PFSK-1 (cell line): ENCODE data around the gene CCDC158.

ENCODE experiments used
- FOXP2 ChIP-seq: optimal IDR thresholded peaks from 2 replicates; pipeline ENCODE3; 2011; ENCODE audit warnings: borderline replicate concordance, control low read depth, inconsistent platforms; ENCODE audit not compliant: insufficient read depth; ENCODE audit errors: extremely low read length, extremely low read depth
- POLR2AphosphoS5 ChIP-seq: IDR thresholded peaks from 2 replicates; pipeline ENCODE4 v1.6.1; 2012; ENCODE audit warnings: low read depth, mild to moderate bottlenecking, control low read depth, low read length, moderate library complexity
- REST ChIP-seq, 2 experiments: IDR thresholded peaks; 2 replicates each; pipeline versions ENCODE4 v1.6.1 to v1.8.0; 2011 to 2012; ENCODE audit warnings: low read depth in 2 of 2, low read length in 2 of 2, control low read depth in 1 of 2, inconsistent platforms in 1 of 2, mild to moderate bottlenecking in 1 of 2, moderate library complexity in 1 of 2; ENCODE audit not compliant: insufficient read depth in 1 of 2
- SIN3A ChIP-seq: IDR thresholded peaks from 2 replicates; pipeline ENCODE4 v1.6.1; 2012; ENCODE audit warnings: mild to moderate bottlenecking, low read length, moderate library complexity, borderline replicate concordance; ENCODE audit not compliant: insufficient read depth
- TAF1 ChIP-seq: IDR thresholded peaks from 2 replicates; pipeline ENCODE4 v1.6.1; 2012; ENCODE audit warnings: low read length, control low read depth, borderline replicate concordance; ENCODE audit not compliant: insufficient read depth

Gene CCDC158

DNA sequence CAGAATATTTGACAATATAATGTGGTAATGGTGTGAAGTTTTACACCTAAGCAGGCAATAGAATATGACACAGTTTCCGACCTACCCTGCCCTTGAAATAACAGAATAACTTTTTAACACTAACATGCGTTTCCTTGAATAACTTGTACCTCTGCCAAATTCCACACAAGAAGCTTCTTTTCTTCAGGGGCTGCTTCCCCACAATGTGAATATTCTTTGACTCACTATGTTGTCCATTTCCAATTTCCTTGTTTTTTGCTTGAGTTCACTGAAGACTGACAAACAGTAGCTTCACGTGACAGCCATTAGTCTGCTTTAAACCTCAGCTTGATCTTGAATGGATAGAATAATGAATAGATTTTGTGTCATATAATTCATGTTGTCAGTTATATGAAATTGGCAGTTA lies 28.4 kb upstream of the CCDC158 start:
- TF ChIP-seq POLR2AphosphoS5 (no peak), FOXP2 (no peak), REST (IDR thresholded peaks at IDR 0.05; ENCODE audit: insufficient read depth in 1 of 2, low read depth in 2 of 2, low read length in 2 of 2) (no peak), SIN3A (no peak), TAF1 (no peak)

GRCh38 chr4:76448211-76448610 lies 27.3 kb upstream of the CCDC158 start:
- TF ChIP-seq SIN3A (no peak), REST (IDR thresholded peaks at IDR 0.05; ENCODE audit: insufficient read depth in 1 of 2, low read depth in 2 of 2, low read length in 2 of 2) (no peak), FOXP2 (no peak), TAF1 (no peak), POLR2AphosphoS5 (no peak)

DNA sequence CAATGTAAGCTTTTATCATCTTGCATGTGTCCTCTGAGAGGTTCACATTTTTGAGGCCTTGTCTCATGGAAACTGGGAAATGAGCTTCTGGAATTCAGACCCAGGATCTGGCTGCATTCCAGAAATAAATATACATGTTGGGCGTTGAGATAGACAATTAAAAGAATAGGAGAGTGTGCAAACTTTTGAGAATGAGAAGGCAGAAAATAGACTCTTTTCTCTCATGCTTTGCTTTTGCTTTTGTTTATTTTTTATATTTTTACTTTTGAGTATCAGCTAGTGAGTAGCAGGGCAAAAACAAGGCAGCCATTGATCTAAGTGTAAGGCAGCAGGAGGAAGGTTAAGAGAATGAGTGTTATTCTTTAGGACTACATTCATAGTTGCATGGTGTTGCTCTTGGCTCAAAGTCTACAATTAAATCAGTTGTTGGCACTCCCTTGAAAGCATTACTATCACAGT lies 26.5 kb upstream of the CCDC158 start:
- TF ChIP-seq REST (IDR thresholded peaks at IDR 0.05; ENCODE audit: insufficient read depth in 1 of 2, low read depth in 2 of 2, low read length in 2 of 2) (no peak), POLR2AphosphoS5 (no peak), TAF1 (no peak), FOXP2 (no peak), SIN3A (no peak; the same call in 1 of the 2 replicates)

DNA sequence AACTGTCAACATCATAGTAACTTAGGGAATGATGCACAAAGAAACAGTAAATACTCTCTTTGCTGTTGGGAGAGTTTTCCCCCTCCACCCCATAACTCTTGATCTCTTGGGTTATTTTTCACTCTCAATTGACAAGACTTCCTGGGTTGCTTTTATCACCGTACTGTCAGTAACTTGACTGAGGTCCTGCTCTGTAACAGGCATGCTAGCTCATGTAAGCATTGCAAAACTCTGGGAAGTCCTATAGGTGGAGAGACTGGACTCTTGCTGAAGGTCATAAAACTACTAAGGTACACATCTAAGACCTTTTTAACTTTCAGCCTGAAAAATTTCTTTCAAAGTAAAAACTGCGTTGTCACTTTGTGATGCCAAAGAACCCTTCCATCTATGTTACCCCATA lies 25.0 kb upstream of the CCDC158 start:
- TF ChIP-seq REST (IDR thresholded peaks at IDR 0.05; ENCODE audit: insufficient read depth in 1 of 2, low read depth in 2 of 2, low read length in 2 of 2) (no peak), FOXP2 (no peak), TAF1 (no peak), SIN3A (no peak), POLR2AphosphoS5 (no peak)

DNA sequence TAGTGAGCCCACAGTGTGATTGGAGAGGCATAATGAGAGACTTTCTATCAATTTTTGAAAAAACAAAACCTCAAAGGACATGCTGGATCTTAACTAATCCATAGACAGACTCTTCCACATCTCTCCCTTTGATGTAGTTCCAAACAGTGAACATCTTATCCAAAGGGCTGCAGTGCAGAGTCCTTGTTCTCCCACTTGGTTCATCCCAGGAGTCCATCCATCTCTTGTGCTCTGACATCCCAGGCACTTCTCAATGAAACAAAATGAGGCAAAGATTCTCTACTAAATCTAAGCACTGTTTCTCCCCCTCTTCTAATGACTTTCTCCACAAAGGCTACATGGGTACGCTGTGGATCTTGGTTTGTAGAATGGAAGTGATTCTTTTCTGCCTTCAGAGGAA lies 22.4 kb upstream of the CCDC158 start:
- TF ChIP-seq REST (IDR thresholded peaks at IDR 0.05; ENCODE audit: insufficient read depth in 1 of 2, low read depth in 2 of 2, low read length in 2 of 2) (no peak), POLR2AphosphoS5 (no peak), FOXP2 (no peak), SIN3A (no peak)
